GM10248 (cell line): Measurements from ENCODE around the gene PRKAR1B.
"Not testable (repeated sequence)": the region's sequence is repeated elsewhere in the genome, so short reads cannot be mapped to it uniquely, and the experiment has no call there.

Experiments
- CTCF ChIA-PET: fragments of 300-600 bp; sonication (Branson Sonifier 250); formaldehyde crosslinking; extraction: SDS; loops from one replicate; lab custom pipeline; 2021; ENCODE audit warnings: antibody characterized with exemption; lab: Yijun Ruan, JAX
- POLR2A ChIA-PET: fragments of 350-650 bp; sonication (Branson Sonifier 250); formaldehyde crosslinking; extraction: SDS; loops from one replicate; lab custom pipeline; 2020; ENCODE audit warnings: antibody characterized with exemption; lab: Yijun Ruan, JAX
- DNase-seq: peaks from one replicate; pipeline ENCODE4 v3.0.0; 2012; ENCODE audit errors: extremely low spot score
- CTCF ChIP-seq: IDR thresholded peaks from 2 replicates; pipeline ENCODE4 v1.5.1; 2012; ENCODE audit warnings: mild to moderate bottlenecking, low read depth; ENCODE audit errors: extremely low read depth, missing control alignments, control extremely low read depth

The PRKAR1B gene

GRCh38 chr7:662576-662975, 64.5 kb downstream of the PRKAR1B start:
- no peak for TF ChIP-seq CTCF
- POLR2A ChIA-PET, result no interaction called here
- CTCF ChIA-PET, result no interaction called here
- no peak for DNase-seq

GRCh38 chr7:659996-660395, 67.1 kb downstream of the PRKAR1B start:
- no peak for TF ChIP-seq CTCF
- ChIA-PET CTCF (interaction anchor here (1.0 kb wide), 1 partner anchor 10 kb away, joined by 3 read pairs; no protein-coding TSS in a partner anchor), POLR2A (no interaction called here)
- DNase-seq, result no peak

- DNase-seq, result no peak
- ChIA-PET POLR2A (no interaction called here), CTCF (interaction anchor here (1.0 kb wide), 1 partner anchor 11 kb away, joined by 3 read pairs; no protein-coding TSS in a partner anchor)
- no peak for TF ChIP-seq CTCF
These were observed 67.7 kb downstream of the PRKAR1B start for GRCh38 chr7:659306-659847.

- TF ChIP-seq CTCF, result no peak
- CTCF ChIA-PET, result no interaction called here
- DNase-seq, result no peak
- POLR2A ChIA-PET, result no interaction called here
These were observed 69.4 kb downstream of the PRKAR1B start for GRCh38 chr7:657565-658119.

GRCh38 chr7:657010-657409, 70.1 kb downstream of the PRKAR1B start:
- POLR2A ChIA-PET, DNase-seq, CTCF ChIA-PET: not testable (repeated sequence)

GRCh38 chr7:655758-656157, 71.3 kb downstream of the PRKAR1B start:
- CTCF ChIA-PET, result no interaction called here
- TF ChIP-seq CTCF, result no peak
- POLR2A ChIA-PET, result no interaction called here
- DNase-seq, result no peak

- POLR2A ChIA-PET, result no interaction called here
- CTCF ChIA-PET, result no interaction called here
- DNase-seq, result no peak
- no peak for TF ChIP-seq CTCF
These were observed 73.0 kb downstream of the PRKAR1B start for GRCh38 chr7:653829-654764.
